ENCODE data around the gene RAP2C. TPM values are rescaled to one million over a fixed set of nuclear protein-coding genes. Genes with fewer than 3 reads are reported as not detected.
A peak's percentile ranks its signal among the peaks of the same experiment; 100 is the strongest.

Gene RAP2C
- total and polyA plus RNA-seq, 2 experiments from 2014 or later: 14.5 to 25.0 TPM

DNA sequence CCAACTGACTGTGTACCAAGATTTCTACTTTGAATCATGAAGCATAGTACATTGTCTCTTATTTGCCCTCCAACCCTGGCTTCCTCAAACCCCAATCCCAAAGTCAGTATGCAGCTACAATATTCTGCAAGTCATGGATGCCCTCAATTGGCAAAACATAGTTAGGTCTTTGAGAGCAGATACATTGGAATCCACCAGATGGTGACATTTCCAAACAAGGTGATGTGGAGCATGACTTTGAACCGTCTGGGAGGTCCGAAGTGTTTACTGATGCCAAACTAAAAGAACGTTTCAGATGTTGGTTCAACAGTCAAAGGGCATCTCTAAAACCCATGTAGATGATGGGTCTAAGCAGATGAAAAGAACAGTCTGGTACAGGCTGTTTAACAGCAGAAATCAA, 47.8 kb downstream of the RAP2C start:
- H3K36me3 ChIP-seq (ENCODE audit: insufficient read depth): no peaks in the 10 kb centered on the region

GRCh38 chrX:132169554-132169953, 49.7 kb downstream of the RAP2C start:
- Mint-ChIP-seq H3K27me3 (ENCODE audit: insufficient read depth, low read depth, poor library complexity) (peaks cover 2% of the 10 kb centered on the region), H3K27ac (no peak overlapping the region), H3K4me1 (peaks cover 8% of the 10 kb centered on the region; the same call in 2 of the 3 replicates), H3K4me3 (no peak overlapping the region), H3K36me3 (ENCODE audit: low read depth) (peaks cover 8% of the 10 kb centered on the region; the same call in 1 of the 3 replicates), H3K9me3 (peaks cover 8% of the 10 kb centered on the region; the same call in 2 of the 3 replicates)
- no peaks in the 10 kb centered on the region for H4K20me1 ChIP-seq (replicated peaks; ENCODE audit: insufficient read depth)
- no peak for DNase-seq (ENCODE audit: low spot score)
- no peaks in the 10 kb centered on the region for H3F3A ChIP-seq (replicated peaks; ENCODE audit: low read depth)
- H2AFZ ChIP-seq: no peak overlapping the region
- H3K27me3 ChIP-seq (ENCODE audit: insufficient read depth): no peaks in the 10 kb centered on the region
- no peaks in the 10 kb centered on the region for H3K79me2 ChIP-seq (replicated peaks; ENCODE audit: insufficient read depth)
- H3K27ac ChIP-seq (ENCODE audit: low read depth): no peak overlapping the region
- no peak overlapping the region for H3K4me3 ChIP-seq
- ATAC-seq: no peak
- no peaks in the 10 kb centered on the region for H3K9me2 ChIP-seq (ENCODE audit: insufficient read depth)
- H3K36me3 ChIP-seq (ENCODE audit: insufficient read depth): no peaks in the 10 kb centered on the region
- TF ChIP-seq, protein P1, sequence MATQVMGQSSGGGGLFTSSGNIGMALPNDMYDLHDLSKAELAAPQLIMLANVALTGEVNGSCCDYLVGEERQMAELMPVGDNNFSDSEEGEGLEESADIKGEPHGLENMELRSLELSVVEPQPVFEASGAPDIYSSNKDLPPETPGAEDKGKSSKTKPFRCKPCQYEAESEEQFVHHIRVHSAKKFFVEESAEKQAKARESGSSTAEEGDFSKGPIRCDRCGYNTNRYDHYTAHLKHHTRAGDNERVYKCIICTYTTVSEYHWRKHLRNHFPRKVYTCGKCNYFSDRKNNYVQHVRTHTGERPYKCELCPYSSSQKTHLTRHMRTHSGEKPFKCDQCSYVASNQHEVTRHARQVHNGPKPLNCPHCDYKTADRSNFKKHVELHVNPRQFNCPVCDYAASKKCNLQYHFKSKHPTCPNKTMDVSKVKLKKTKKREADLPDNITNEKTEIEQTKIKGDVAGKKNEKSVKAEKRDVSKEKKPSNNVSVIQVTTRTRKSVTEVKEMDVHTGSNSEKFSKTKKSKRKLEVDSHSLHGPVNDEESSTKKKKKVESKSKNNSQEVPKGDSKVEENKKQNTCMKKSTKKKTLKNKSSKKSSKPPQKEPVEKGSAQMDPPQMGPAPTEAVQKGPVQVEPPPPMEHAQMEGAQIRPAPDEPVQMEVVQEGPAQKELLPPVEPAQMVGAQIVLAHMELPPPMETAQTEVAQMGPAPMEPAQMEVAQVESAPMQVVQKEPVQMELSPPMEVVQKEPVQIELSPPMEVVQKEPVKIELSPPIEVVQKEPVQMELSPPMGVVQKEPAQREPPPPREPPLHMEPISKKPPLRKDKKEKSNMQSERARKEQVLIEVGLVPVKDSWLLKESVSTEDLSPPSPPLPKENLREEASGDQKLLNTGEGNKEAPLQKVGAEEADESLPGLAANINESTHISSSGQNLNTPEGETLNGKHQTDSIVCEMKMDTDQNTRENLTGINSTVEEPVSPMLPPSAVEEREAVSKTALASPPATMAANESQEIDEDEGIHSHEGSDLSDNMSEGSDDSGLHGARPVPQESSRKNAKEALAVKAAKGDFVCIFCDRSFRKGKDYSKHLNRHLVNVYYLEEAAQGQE (IDR thresholded peaks at IDR 0.05; ENCODE audit: unreplicated experiment): no peak
- no peak for TF ChIP-seq ETS1 (IDR thresholded peaks at IDR 0.05)
- H3K4me2 ChIP-seq: no peak overlapping the region
- peaks cover 9% of the 10 kb centered on the region; the same call in 1 of the 2 replicates for H3K4me1 ChIP-seq (ENCODE audit: insufficient read depth)

More for the DNA sequence above, 47.8 kb downstream of the RAP2C start:
- peaks cover 2% of the 10 kb centered on the region for H3K27me3 Mint-ChIP-seq (ENCODE audit: insufficient read depth, low read depth, poor library complexity)
- no peaks in the 10 kb centered on the region for H3K36me3 Mint-ChIP-seq (ENCODE audit: low read depth)
- H3K4me3 Mint-ChIP-seq: no peak overlapping the region
- H3K4me1 ChIP-seq (ENCODE audit: insufficient read depth): peaks cover 11% of the 10 kb centered on the region; the same call in 1 of the 2 replicates
- H3K79me2 ChIP-seq (replicated peaks; ENCODE audit: insufficient read depth): no peaks in the 10 kb centered on the region
- no peak overlapping the region for H3K4me3 ChIP-seq
- no peaks in the 10 kb centered on the region for H3K27me3 ChIP-seq (ENCODE audit: insufficient read depth)
- no peak for DNase-seq (ENCODE audit: low spot score)
- H3K27ac Mint-ChIP-seq: no peak overlapping the region
- H2AFZ ChIP-seq: no peak overlapping the region
- no peaks in the 10 kb centered on the region for H3F3A ChIP-seq (replicated peaks; ENCODE audit: low read depth)
- no peak for ATAC-seq
- no peak overlapping the region for H3K27ac ChIP-seq (ENCODE audit: low read depth)
- no peak overlapping the region for H3K4me2 ChIP-seq
- TF ChIP-seq EZH2 (IDR thresholded peaks at IDR 0.05; ENCODE audit: low read depth, unreplicated experiment) (no peak), STAT1 (IDR thresholded peaks at IDR 0.05; ENCODE audit: unreplicated experiment) (no peak), CTCF (conservative IDR thresholded peaks at IDR 0.05; ENCODE audit: low read depth in 2 of 2) (peak in 1 of 2 experiments; percentile 18; a peak in 1 of 4 replicates)
- TF ChIP-seq, protein P1 (IDR thresholded peaks at IDR 0.05; ENCODE audit: unreplicated experiment): no peak
- peaks cover 8% of the 10 kb centered on the region; the same call in 2 of the 3 replicates for H3K4me1 Mint-ChIP-seq
- H4K20me1 ChIP-seq (replicated peaks; ENCODE audit: insufficient read depth): no peaks in the 10 kb centered on the region
- no peaks in the 10 kb centered on the region for H3K9me2 ChIP-seq (ENCODE audit: insufficient read depth)
- no peaks in the 10 kb centered on the region for H3K9me3 Mint-ChIP-seq

Data from GM23338 (cell line).